H1 (cell line): ENCODE results near the gene SH3RF3. TPM values are rescaled to one million over a fixed set of nuclear protein-coding genes. Genes with fewer than 3 reads are reported as not detected.

Experiments used
- CTCF ChIA-PET: fragments of 300-600 bp; sonication (Branson Sonifier 250); formaldehyde crosslinking; loops from one replicate; lab custom pipeline; 2021; ENCODE audit not compliant: partially characterized antibody; lab: Charles Lee
- POLR2A ChIA-PET: fragments of 300-600 bp; sonication (Branson Sonifier 250); formaldehyde crosslinking; loops from one replicate; lab custom pipeline; 2021; ENCODE audit warnings: inconsistent platforms; ENCODE audit not compliant: partially characterized antibody; lab: Charles Lee
- DNase-seq, 2 experiments: peaks; one replicate each; pipeline versions ENCODE4 v3.0.0 to v3.0.0-alpha.2; 2010 to 2022; ENCODE audit warnings: low spot score in 2 of 2, low read depth in 1 of 2, mixed read lengths in 1 of 2
- FAIRE-seq: peaks from 2 replicates; lab custom pipeline; 2011; peaks lifted over from hg19 to GRCh38; lab: Jason Lieb, UNC
- H2AFZ ChIP-seq: 2 replicates; pipeline ENCODE4 v1.8.1; 2012; ENCODE audit warnings: low read length, inconsistent platforms
- H2AK5ac ChIP-seq: 2 replicates; pipeline ENCODE4 v1.6.1; 2013; ENCODE audit warnings: low read depth, low read length
- H2BK120ac ChIP-seq: replicated peaks from 2 replicates; pipeline ENCODE3; 2013; ENCODE audit warnings: low read depth, low read length, inconsistent platforms
- H2BK12ac ChIP-seq: 2 replicates; pipeline ENCODE4 v1.6.1; 2013; ENCODE audit warnings: low read depth, low read length
- H2BK15ac ChIP-seq: 2 replicates; pipeline ENCODE4 v1.6.1; 2013; ENCODE audit warnings: low read length
- H2BK20ac ChIP-seq: 2 replicates; pipeline ENCODE4 v1.6.1; 2013; ENCODE audit warnings: low read length
- H2BK5ac ChIP-seq: 2 replicates; pipeline ENCODE4 v1.6.1; 2013; ENCODE audit warnings: low read depth, low read length
- H3K14ac ChIP-seq: 2 replicates; pipeline ENCODE4 v1.6.1; 2013; ENCODE audit warnings: inconsistent platforms; ENCODE audit not compliant: insufficient read length
- H3K18ac ChIP-seq: 2 replicates; pipeline ENCODE4 v1.6.1; 2013; ENCODE audit warnings: low read length; ENCODE audit errors: extremely low read depth
- H3K23ac ChIP-seq: 2 replicates; pipeline ENCODE4 v1.6.1; 2013; ENCODE audit warnings: inconsistent platforms; ENCODE audit not compliant: insufficient read length
- H3K23me2 ChIP-seq: 2 replicates; pipeline ENCODE4 v1.6.1; 2013; ENCODE audit warnings: low read depth, low read length
- H3K27ac ChIP-seq: 2 replicates; pipeline ENCODE4 v1.6.1; 2011; ENCODE audit warnings: low read depth, low read length, inconsistent platforms
- H3K27me3 ChIP-seq, 4 experiments: replicated peaks in 1 of 4; 1 replicate in 1 of 4; 2 replicates in 3 of 4; pipeline versions ENCODE4 v1.6.1 to v1.8.1; 2011 to 2013; ENCODE audit warnings: low read length in 3 of 4, mild to moderate bottlenecking in 3 of 4, inconsistent platforms in 2 of 4, mixed read lengths in 2 of 4, moderate library complexity in 1 of 4; ENCODE audit not compliant: control insufficient read depth in 3 of 4, insufficient read depth in 3 of 4; ENCODE audit errors: extremely low read depth in 1 of 4
- H3K36me3 ChIP-seq, 4 experiments: 2 replicates each; pipeline versions ENCODE4 v1.6.1 to v1.8.1; 2011 to 2013; ENCODE audit warnings: mild to moderate bottlenecking in 4 of 4, low read length in 3 of 4, moderate library complexity in 2 of 4, control low read depth in 1 of 4, inconsistent platforms in 1 of 4; ENCODE audit not compliant: insufficient read depth in 4 of 4, control insufficient read depth in 2 of 4
- H3K4ac ChIP-seq: replicated peaks from 2 replicates; pipeline ENCODE3; 2013; ENCODE audit warnings: low read length, low read depth, mixed read lengths, inconsistent platforms; ENCODE audit not compliant: insufficient read length
- H3K4me1 ChIP-seq, 4 experiments: replicated peaks in 1 of 4; 1 replicate in 1 of 4; 2 replicates in 3 of 4; pipeline versions ENCODE4 v1.6.1 to v1.8.1; 2011 to 2013; ENCODE audit warnings: low read length in 3 of 4, inconsistent platforms in 2 of 4, mixed read lengths in 1 of 4; ENCODE audit not compliant: insufficient read depth in 4 of 4, control insufficient read depth in 3 of 4
- H3K4me2 ChIP-seq, 2 experiments: 2 replicates each; pipeline versions ENCODE4 v1.6.1 to v1.8.1; 2011 to 2013; ENCODE audit warnings: low read depth in 2 of 2, low read length in 2 of 2, control low read depth in 1 of 2, inconsistent platforms in 1 of 2, mild to moderate bottlenecking in 1 of 2; ENCODE audit not compliant: insufficient read depth in 1 of 2
- H3K4me3 ChIP-seq, 4 experiments: fragments of 200-600, 300-600 bp in 1 of 4; sonication (generic), shearing (Covaris generic), sonication (Bioruptor Twin) in 1 of 4; 2 replicates each; pipeline versions ENCODE4 v1.5.1 to v1.8.1; 2011 to 2016; ENCODE audit warnings: low read length in 4 of 4, low read depth in 3 of 4, control low read depth in 2 of 4, inconsistent platforms in 2 of 4, mild to moderate bottlenecking in 2 of 4, mixed read lengths in 1 of 4, moderate library complexity in 1 of 4; ENCODE audit not compliant: insufficient read depth in 2 of 4; ENCODE audit errors: extremely low read depth in 1 of 4
- H3K56ac ChIP-seq: replicated peaks from 2 replicates; pipeline ENCODE3; 2013; ENCODE audit warnings: low read depth, mild to moderate bottlenecking, mixed read lengths, low read length, inconsistent platforms; ENCODE audit not compliant: insufficient read length
- H3K79me1 ChIP-seq: 2 replicates; pipeline ENCODE4 v1.6.1; 2013; ENCODE audit warnings: low read depth, low read length, control low read depth
- H3K79me2 ChIP-seq, 2 experiments: 2 replicates each; pipeline versions ENCODE4 v1.6.1 to v1.8.1; 2012 to 2013; ENCODE audit warnings: low read length in 2 of 2, mild to moderate bottlenecking in 2 of 2, inconsistent platforms in 1 of 2; ENCODE audit not compliant: insufficient read depth in 2 of 2, control insufficient read depth in 1 of 2
- H3K9ac ChIP-seq, 4 experiments: replicated peaks in 1 of 4; 1 replicate in 1 of 4; 2 replicates in 3 of 4; pipeline versions ENCODE4 v1.6.1 to v1.8.1; 2011 to 2013; ENCODE audit warnings: low read depth in 3 of 4, low read length in 3 of 4, control low read depth in 2 of 4, mild to moderate bottlenecking in 2 of 4, moderate library complexity in 2 of 4, inconsistent platforms in 1 of 4; ENCODE audit errors: extremely low read depth in 1 of 4
- H3K9me3 ChIP-seq, 2 experiments: 2 replicates each; pipeline versions ENCODE4 v1.6.1 to v1.8.1; 2012 to 2013; ENCODE audit warnings: mild to moderate bottlenecking in 2 of 2, moderate library complexity in 2 of 2, control low read depth in 1 of 2, inconsistent platforms in 1 of 2, low read depth in 1 of 2, low read length in 1 of 2, mixed read lengths in 1 of 2; ENCODE audit not compliant: insufficient read depth in 2 of 2
- H4K20me1 ChIP-seq, 2 experiments: replicated peaks in 1 of 2; 2 replicates each; pipeline versions ENCODE3 to v1.8.1; 2011 to 2013; ENCODE audit warnings: inconsistent platforms in 2 of 2, low read length in 2 of 2, mild to moderate bottlenecking in 1 of 2; ENCODE audit not compliant: insufficient read depth in 2 of 2, control insufficient read depth in 1 of 2
- H4K5ac ChIP-seq: 2 replicates; pipeline ENCODE4 v1.6.1; 2013; ENCODE audit warnings: low read length, low read depth, mixed read lengths, inconsistent platforms; ENCODE audit not compliant: insufficient read length
- H4K8ac ChIP-seq: 2 replicates; pipeline ENCODE4 v1.8.0; 2013; ENCODE audit warnings: mild to moderate bottlenecking, moderate library complexity, low read length, inconsistent platforms; ENCODE audit not compliant: insufficient read depth; ENCODE audit errors: extremely low read depth
- H4K91ac ChIP-seq: replicated peaks from 2 replicates; pipeline ENCODE3; 2013; ENCODE audit warnings: low read length, mixed read lengths, inconsistent platforms; ENCODE audit not compliant: insufficient read length
- BRCA1 ChIP-seq: IDR thresholded peaks from 2 replicates; pipeline ENCODE4 v1.6.1; 2012; ENCODE audit warnings: low read depth, low read length, improper control_type of control experiment
- EGR1 ChIP-seq: IDR thresholded peaks from 2 replicates; pipeline ENCODE4 v1.6.1; 2011; ENCODE audit warnings: low read depth, low read length, borderline replicate concordance
- WGBS, 2 experiments: shearing (Covaris generic) in 1 of 2; methylation state at CpG; one replicate each; pipeline versions ENCODE4 v1.1.6 to v1.1.7; 2013 to 2015; ENCODE audit warnings: low lambda C conversion rate in 2 of 2, mixed read lengths in 2 of 2, inconsistent platforms in 1 of 2, low coverage in 1 of 2, missing lambda C conversion rate in 1 of 2; ENCODE audit not compliant: insufficient replicate concordance in 2 of 2, insufficient coverage in 1 of 2, insufficient read length in 1 of 2; ENCODE audit errors: extremely low coverage in 1 of 2, missing lambda C conversion rate in 1 of 2; 5-methylcytosine and 5-hydroxymethylcytosine counted together
- polyA plus RNA-seq, 7 experiments: library from polyadenylated mRNA; depleted of rRNA in 3 of 7; stranded (reverse) in 5 of 7; unstranded in 2 of 7; fragments of >200 nt in 5 of 7; fragments of 200-250 nt in 2 of 7; gene quantifications; 1 replicate in 5 of 7; 2 replicates in 1 of 7; 4 replicates in 1 of 7; pipeline versions ENCODE4 v1.2.1 to v1.2.3, GENCODE V29; 2011 to 2013; ENCODE audit warnings: missing spikeins in 2 of 7, mixed read lengths in 2 of 7
- total RNA-seq: library from RNA; stranded (reverse); fragmentation: NEBNext Ultra II Directional; extraction: Animal tissue kit (Norgen Biotek cat#: 25700); gene quantifications from 2 replicates; pipeline ENCODE4 v1.2.1, GENCODE V29; 2021

The SH3RF3 gene
- total and polyA plus RNA-seq, 2 of the 8 experiments (the other 6 are each of a cell fraction or from before 2014, with no cell fraction given): 0.11 to 0.65 TPM

GRCh38 chr2:109244750-109245382 lies 115.9 kb downstream of the SH3RF3 start:
- CTCF ChIA-PET: no interaction called here
- no peak overlapping the region for H2AK5ac ChIP-seq

More at GRCh38 chr2:109244750-109245382, 115.9 kb downstream of the SH3RF3 start:
- Histone ChIP-seq H4K20me1 (no peaks in the 10 kb centered on the region), H3K4me3 (no peak overlapping the region), H4K91ac (no peak overlapping the region), H3K23ac (no peak overlapping the region), H2BK12ac (no peak overlapping the region), H3K23me2 (no peaks in the 10 kb centered on the region), H3K4me2 (no peak overlapping the region), H3K56ac (no peak overlapping the region), H2AFZ (no peak overlapping the region), H2BK15ac (no peak overlapping the region), H3K9me3 (no peaks in the 10 kb centered on the region), H3K18ac (no peak overlapping the region), H3K79me1 (no peaks in the 10 kb centered on the region), H4K5ac (no peak overlapping the region), H3K14ac (no peak overlapping the region), H3K27ac (no peak overlapping the region), H3K79me2 (no peaks in the 10 kb centered on the region), H2BK20ac (no peak overlapping the region), H3K4me1 (peaks cover 0 to 2% (median 0%) of the 10 kb centered on the region in 4 experiments; a peak in 1 of 7 replicates), H4K8ac (no peak overlapping the region), H3K27me3 (no peaks in the 10 kb centered on the region; a peak in 1 of 7 replicates), H3K9ac (no peak overlapping the region), H2BK120ac (no peak overlapping the region), H3K36me3 (no peaks in the 10 kb centered on the region), H3K4ac (no peak overlapping the region), H2BK5ac (no peak overlapping the region)
- FAIRE-seq: no peak
- DNase-seq: no peak
- WGBS, 2 experiments: 84% methylated on average over 4 of the region's 4 CpGs; no CpG with 5 or more reads in 1 of the 2 experiments
- POLR2A ChIA-PET: no interaction called here
- TF ChIP-seq BRCA1 (no peak), EGR1 (no peak)
